Immature natural killer cell (primary cell): ENCODE data around the gene MRPL11. TPM values are rescaled to one million over a fixed set of nuclear protein-coding genes. Genes with fewer than 3 reads are reported as not detected.
"Not testable (repeated sequence)": the region's sequence is repeated elsewhere in the genome, so short reads cannot be mapped to it uniquely, and the experiment has no call there.

Experiments used
- DNase-seq, 3 donors: peaks; one replicate each; pipeline ENCODE4 v3.0.0; 2022; ENCODE audit warnings: mixed read lengths in 1 of 3
- H3K27ac Mint-ChIP-seq, 6 donors: one replicate each; pipeline ENCODE4 v1.8.0; 2020; ENCODE audit warnings: mixed read lengths in 6 of 6, mild to moderate bottlenecking in 5 of 6, inconsistent platforms in 4 of 6, moderate library complexity in 3 of 6
- H3K27me3 Mint-ChIP-seq, 3 donors: one replicate each; pipeline ENCODE4 v1.8.0; 2020 to 2021; ENCODE audit warnings: low read depth in 3 of 3, mild to moderate bottlenecking in 3 of 3, mixed read lengths in 3 of 3, moderate library complexity in 3 of 3, inconsistent platforms in 1 of 3
- H3K36me3 Mint-ChIP-seq, 3 donors: one replicate each; pipeline ENCODE4 v1.8.0; 2020; ENCODE audit warnings: mixed read lengths in 3 of 3, inconsistent platforms in 2 of 3, mild to moderate bottlenecking in 2 of 3
- H3K4me1 Mint-ChIP-seq, 2 donors: one replicate each; pipeline ENCODE4 v1.8.0; 2020; ENCODE audit warnings: inconsistent platforms in 2 of 2, mild to moderate bottlenecking in 2 of 2, mixed read lengths in 2 of 2, moderate library complexity in 1 of 2
- H3K4me3 Mint-ChIP-seq, 5 donors: one replicate each; pipeline ENCODE4 v1.8.0; 2020; ENCODE audit warnings: mild to moderate bottlenecking in 5 of 5, mixed read lengths in 5 of 5, inconsistent platforms in 3 of 5, moderate library complexity in 3 of 5
- H3K9me3 Mint-ChIP-seq, 6 donors: one replicate each; pipeline ENCODE4 v1.8.0; 2020; ENCODE audit warnings: mild to moderate bottlenecking in 6 of 6, mixed read lengths in 6 of 6, inconsistent platforms in 4 of 6, moderate library complexity in 3 of 6
- polyA plus RNA-seq, 3 donors: library from polyadenylated mRNA; unstranded; fragments of 300-500 nt; fragmentation: Illumina TruSeq; gene quantifications; one replicate each; pipeline ENCODE4 v1.2.3, GENCODE V29; 2021

The MRPL11 gene
- polyA plus RNA-seq, 3 donors from 2014 or later = 53.6 to 118 (median 88.6) TPM

GRCh38 chr11:66437979-66438503, 607 bp downstream of the MRPL11 start:
- Mint-ChIP-seq H3K4me3 (peak overlapping the region; percentile 91 to 96 (median 95)), H3K27ac (peak overlapping the region; percentile 74 to 100 (median 95)), H3K4me1 (peaks cover 17 to 22% of the 10 kb centered on the region in 2 donors), H3K9me3 (peaks cover 0 to under 1% (median 0%) of the 10 kb centered on the region in 6 donors), H3K36me3 (peaks cover 6 to 17% (median 13%) of the 10 kb centered on the region in 3 donors), H3K27me3 (peaks cover 0 to 3% (median 1%) of the 10 kb centered on the region in 3 donors)
- DNase-seq = no peak

- Mint-ChIP-seq H3K27me3 (peaks cover 0 to 1% (median 0%) of the 10 kb centered on the region in 3 donors), H3K4me3 (no peak overlapping the region), H3K36me3 (peaks cover 9 to 28% (median 19%) of the 10 kb centered on the region in 3 donors), H3K4me1 (peaks cover 2 to 6% of the 10 kb centered on the region in 2 donors), H3K27ac (no peak overlapping the region), H3K9me3 (peaks cover 0 to 2% (median 0%) of the 10 kb centered on the region in 6 donors)
- DNase-seq = no peak
Measured at GRCh38 chr11:66432597-66432996, 6.1 kb downstream of the MRPL11 start.

GRCh38 chr11:66431871-66432329, 6.7 kb downstream of the MRPL11 start:
- DNase-seq, H3K27me3 Mint-ChIP-seq, H3K9me3 Mint-ChIP-seq, H3K4me3 Mint-ChIP-seq, H3K4me1 Mint-ChIP-seq: not testable (repeated sequence)
- peak overlapping the region in 1 of 6 donors; percentile 68 for H3K27ac Mint-ChIP-seq
- H3K36me3 Mint-ChIP-seq = peaks cover 9 to 28% (median 19%) of the 10 kb centered on the region in 3 donors

GRCh38 chr11:66431287-66431686, 7.4 kb downstream of the MRPL11 start:
- H3K4me3 Mint-ChIP-seq, H3K27me3 Mint-ChIP-seq, H3K4me1 Mint-ChIP-seq, H3K9me3 Mint-ChIP-seq, H3K27ac Mint-ChIP-seq, DNase-seq: not testable (repeated sequence)
- peaks cover 3 to 23% (median 19%) of the 10 kb centered on the region in 3 donors for H3K36me3 Mint-ChIP-seq

GRCh38 chr11:66429983-66430602, 8.6 kb downstream of the MRPL11 start:
- Mint-ChIP-seq H3K9me3 (peaks cover 0 to 2% (median 0%) of the 10 kb centered on the region in 6 donors), H3K27ac (no peak overlapping the region), H3K4me1 (no peaks in the 10 kb centered on the region), H3K27me3 (peaks cover 0 to 2% (median 0%) of the 10 kb centered on the region in 3 donors), H3K36me3 (peaks cover 3 to 16% (median 11%) of the 10 kb centered on the region in 3 donors), H3K4me3 (no peak overlapping the region)
- DNase-seq = peak; percentile 38 to 56 (median 42)

- no peak overlapping the region for H3K4me3 Mint-ChIP-seq
- peaks cover 0 to 2% (median 0%) of the 10 kb centered on the region in 6 donors for H3K9me3 Mint-ChIP-seq
- H3K27me3 Mint-ChIP-seq = peaks cover 2 to 8% (median 4%) of the 10 kb centered on the region in 3 donors
- no peaks in the 10 kb centered on the region for H3K4me1 Mint-ChIP-seq
- no peak for DNase-seq
- peaks cover 3 to 11% (median 7%) of the 10 kb centered on the region in 3 donors for H3K36me3 Mint-ChIP-seq
- H3K27ac Mint-ChIP-seq = no peak overlapping the region
Measured at GRCh38 chr11:66428933-66429332, 9.7 kb downstream of the MRPL11 start.

GRCh38 chr11:66426314-66426713, 12.3 kb downstream of the MRPL11 start:
- DNase-seq = no peak
- Mint-ChIP-seq H3K4me3 (no peak overlapping the region), H3K27me3 (peaks cover 15 to 20% (median 19%) of the 10 kb centered on the region in 3 donors), H3K27ac (no peak overlapping the region), H3K9me3 (no peaks in the 10 kb centered on the region), H3K4me1 (peaks cover 0 to 4% of the 10 kb centered on the region in 2 donors), H3K36me3 (peaks cover 2 to 6% (median 3%) of the 10 kb centered on the region in 3 donors)

GRCh38 chr11:66421492-66422205, 17.0 kb downstream of the MRPL11 start:
- Mint-ChIP-seq H3K27me3 (peaks cover 26 to 40% (median 32%) of the 10 kb centered on the region in 3 donors), H3K9me3 (peaks cover 0 to 4% (median 1%) of the 10 kb centered on the region in 6 donors), H3K27ac (peak overlapping the region in 3 of 6 donors; percentile 46 to 72 (median 72)), H3K4me3 (no peak overlapping the region), H3K4me1 (peaks cover 7 to 12% of the 10 kb centered on the region in 2 donors), H3K36me3 (no peaks in the 10 kb centered on the region)
- peak; percentile 84 to 87 (median 86) for DNase-seq

GRCh38 chr11:66420671-66421476, 17.8 kb downstream of the MRPL11 start, which contains the start of gene NPAS4:
Gene NPAS4, plus strand, starts transcription at chr11:66421035. Its CDS starts 145 bp downstream, at chr11:66421180.
- no peak for DNase-seq
- Mint-ChIP-seq H3K9me3 (peaks cover 0 to 5% (median 1%) of the 10 kb centered on the region in 6 donors), H3K4me1 (peaks cover 7 to 12% of the 10 kb centered on the region in 2 donors), H3K4me3 (no peak within 1 kb of the TSS), H3K27ac (peak within 1 kb of the TSS in 3 of 6 donors; percentile 46 to 72 (median 72)), H3K27me3 (peaks cover 26 to 40% (median 32%) of the 10 kb centered on the region in 3 donors), H3K36me3 (no peaks in the 10 kb centered on the region)

- Mint-ChIP-seq H3K4me3 (no peak overlapping the region), H3K4me1 (peaks cover 7 to 12% of the 10 kb centered on the region in 2 donors), H3K36me3 (no peaks in the 10 kb centered on the region), H3K27ac (no peak overlapping the region), H3K9me3 (peaks cover 0 to 5% (median 1%) of the 10 kb centered on the region in 6 donors), H3K27me3 (peaks cover 27 to 44% (median 38%) of the 10 kb centered on the region in 3 donors)
- DNase-seq = no peak
Measured at GRCh38 chr11:66419825-66420224, 18.8 kb downstream of the MRPL11 start.

- H3K27me3 Mint-ChIP-seq = peaks cover 22 to 45% (median 38%) of the 10 kb centered on the region in 3 donors
- H3K27ac Mint-ChIP-seq = peak overlapping the region in 1 of 6 donors; percentile 50
- no peaks in the 10 kb centered on the region for H3K36me3 Mint-ChIP-seq
- no peak for DNase-seq
- H3K9me3 Mint-ChIP-seq = peaks cover 0 to 5% (median 1%) of the 10 kb centered on the region in 6 donors
- H3K4me3 Mint-ChIP-seq = no peak overlapping the region
- peaks cover 7 to 12% of the 10 kb centered on the region in 2 donors for H3K4me1 Mint-ChIP-seq
Measured at GRCh38 chr11:66418986-66419308, 19.7 kb downstream of the MRPL11 start.

GRCh38 chr11:66418168-66418985, 20.3 kb downstream of the MRPL11 start:
- peak; percentile 32 to 44 (median 39) for DNase-seq
- Mint-ChIP-seq H3K27ac (peak overlapping the region in 1 of 6 donors; percentile 50), H3K4me3 (no peak overlapping the region), H3K27me3 (peaks cover 21 to 43% (median 34%) of the 10 kb centered on the region in 3 donors), H3K4me1 (peaks cover 7 to 12% of the 10 kb centered on the region in 2 donors), H3K36me3 (no peaks in the 10 kb centered on the region), H3K9me3 (peaks cover 0 to 5% (median 1%) of the 10 kb centered on the region in 6 donors)
